Breast epithelium (tissue), 4 donors: Measurements from ENCODE around the gene HOXD9. TPM values are rescaled to one million over a fixed set of nuclear protein-coding genes. Genes with fewer than 3 reads are reported as not detected.

Experiments used
- DNase-seq, 2 donors: peaks; one replicate each; pipeline ENCODE4 v3.0.0-alpha.2; 2019; ENCODE audit warnings: low spot score in 2 of 2
- H3K27ac ChIP-seq, 2 donors: fragments of 200-600 bp; sonication (generic) in 1 of 2; one replicate each; pipeline ENCODE4 v1.5.1; 2016 to 2019; ENCODE audit warnings: mild to moderate bottlenecking in 1 of 2
- H3K27me3 ChIP-seq, 2 donors: fragments of 200-600 bp; sonication (generic) in 1 of 2; one replicate each; pipeline versions ENCODE4 v1.5.1 to v1.6.0; 2017 to 2019; ENCODE audit warnings: control low read depth in 1 of 2, mild to moderate bottlenecking in 1 of 2
- H3K36me3 ChIP-seq: fragments of 200-600 bp; one replicate; pipeline ENCODE4 v1.5.1; 2019
- H3K4me1 ChIP-seq, 2 donors: fragments of 200-600 bp; sonication (generic); one replicate each; pipeline ENCODE4 v1.5.1; 2016 to 2019; ENCODE audit warnings: control low read depth in 1 of 2
- H3K4me3 ChIP-seq, 3 donors: fragments of 200-600 bp; sonication (generic); 1 replicate in 2 of 3; 2 replicates in 1 of 3; pipeline ENCODE4 v1.5.1; 2016 to 2019; ENCODE audit warnings: mild to moderate bottlenecking in 3 of 3, moderate library complexity in 2 of 3
- H3K9me3 ChIP-seq, 2 donors: fragments of 200-600 bp; sonication (generic) in 1 of 2; one replicate each; pipeline ENCODE4 v1.5.1; 2016 to 2019; ENCODE audit warnings: control low read depth in 1 of 2
- POLR2A ChIP-seq: fragments of 450-650 bp; IDR thresholded peaks from one replicate; pipeline ENCODE4 v1.6.1; 2016; ENCODE audit warnings: antibody characterized with exemption, mild to moderate bottlenecking, moderate library complexity
- POLR2AphosphoS5 ChIP-seq, 3 donors: sonication (generic); formaldehyde crosslinking; IDR thresholded peaks; one replicate each; pipeline ENCODE4 v1.6.1; 2017; ENCODE audit warnings: antibody characterized with exemption in 3 of 3
- intact Hi-C: fragments of 100-400 bp; cut with DNase I; formaldehyde crosslinking; loops from one replicate; pipeline ENCODE4 v1.15.1; 2023; ENCODE audit warnings: low total_unique reads
- total RNA-seq, 3 donors: library from RNA; depleted of rRNA; stranded (reverse); fragments of >200 nt; gene quantifications; one replicate each; pipeline ENCODE4 v1.1.0, GENCODE V29; 2016
- TF ChIP-seq, protein P1 (sequence below), 3 donors: fragments of 450-650 bp; IDR thresholded peaks; one replicate each; pipeline ENCODE4 v1.5.1; 2016 to 2017; ENCODE audit warnings: antibody characterized with exemption in 3 of 3, mild to moderate bottlenecking in 3 of 3, moderate library complexity in 3 of 3

The HOXD9 gene
- total RNA-seq, 3 donors from 2014 or later: 2.4 to 17.0 (median 2.8) TPM

DNA sequence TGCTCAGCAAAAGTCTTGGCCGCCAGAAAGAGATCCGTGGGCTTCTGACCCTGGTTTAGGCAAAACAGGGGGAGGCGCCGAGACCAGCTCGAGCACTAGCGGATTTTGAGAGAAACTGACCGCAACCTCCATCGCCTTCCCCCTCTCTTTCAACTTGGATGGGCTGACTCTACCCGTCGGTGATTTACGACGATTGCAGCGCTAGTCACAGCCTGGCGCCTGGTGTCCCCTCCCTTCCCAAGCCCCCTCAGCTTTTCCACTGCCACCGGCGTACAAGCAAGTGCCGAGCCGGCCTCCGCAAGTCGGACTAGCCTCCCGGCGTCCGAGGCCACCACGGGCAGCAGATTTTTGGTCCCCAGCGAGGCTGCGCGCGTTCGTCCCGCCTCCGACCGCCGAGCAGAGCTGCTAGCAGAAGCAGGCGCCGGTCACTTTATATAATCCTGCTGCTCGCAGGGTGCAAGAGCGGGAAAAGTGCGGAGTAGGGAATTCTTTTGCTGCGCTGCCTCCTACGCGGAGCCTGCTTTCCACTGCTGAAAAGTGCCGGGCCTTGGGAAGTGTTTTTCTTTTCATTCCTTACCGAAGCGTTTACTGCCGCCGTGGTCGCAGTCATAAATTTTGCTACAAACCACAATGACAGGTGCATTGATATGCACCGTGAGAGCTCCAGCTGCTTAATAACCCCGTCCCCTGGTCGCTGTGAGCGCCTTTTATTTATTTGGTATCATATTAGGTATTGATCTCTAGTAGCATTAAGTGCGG is 42.3 kb downstream of the HOXD9 start:
- DNase-seq: no peak
- no peaks in the 10 kb centered on the region for H3K4me1 ChIP-seq
- peak overlapping the region in 1 of 3 donors; percentile 9 for H3K4me3 ChIP-seq
- intact Hi-C loops: loop anchor here (10.0 kb wide), 1 partner anchor 290 kb away; no protein-coding TSS in a partner anchor
- no peaks in the 10 kb centered on the region for H3K36me3 ChIP-seq
- peaks cover 0 to 75% of the 10 kb centered on the region in 2 donors for H3K27me3 ChIP-seq
- H3K9me3 ChIP-seq: no peaks in the 10 kb centered on the region
- TF ChIP-seq POLR2A: no peak
- TF ChIP-seq, protein P1, sequence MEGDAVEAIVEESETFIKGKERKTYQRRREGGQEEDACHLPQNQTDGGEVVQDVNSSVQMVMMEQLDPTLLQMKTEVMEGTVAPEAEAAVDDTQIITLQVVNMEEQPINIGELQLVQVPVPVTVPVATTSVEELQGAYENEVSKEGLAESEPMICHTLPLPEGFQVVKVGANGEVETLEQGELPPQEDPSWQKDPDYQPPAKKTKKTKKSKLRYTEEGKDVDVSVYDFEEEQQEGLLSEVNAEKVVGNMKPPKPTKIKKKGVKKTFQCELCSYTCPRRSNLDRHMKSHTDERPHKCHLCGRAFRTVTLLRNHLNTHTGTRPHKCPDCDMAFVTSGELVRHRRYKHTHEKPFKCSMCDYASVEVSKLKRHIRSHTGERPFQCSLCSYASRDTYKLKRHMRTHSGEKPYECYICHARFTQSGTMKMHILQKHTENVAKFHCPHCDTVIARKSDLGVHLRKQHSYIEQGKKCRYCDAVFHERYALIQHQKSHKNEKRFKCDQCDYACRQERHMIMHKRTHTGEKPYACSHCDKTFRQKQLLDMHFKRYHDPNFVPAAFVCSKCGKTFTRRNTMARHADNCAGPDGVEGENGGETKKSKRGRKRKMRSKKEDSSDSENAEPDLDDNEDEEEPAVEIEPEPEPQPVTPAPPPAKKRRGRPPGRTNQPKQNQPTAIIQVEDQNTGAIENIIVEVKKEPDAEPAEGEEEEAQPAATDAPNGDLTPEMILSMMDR (IDR thresholded peaks at IDR 0.05): no peak
- TF ChIP-seq POLR2AphosphoS5 (IDR thresholded peaks at IDR 0.05): no peak
- no peak overlapping the region for H3K27ac ChIP-seq

DNA sequence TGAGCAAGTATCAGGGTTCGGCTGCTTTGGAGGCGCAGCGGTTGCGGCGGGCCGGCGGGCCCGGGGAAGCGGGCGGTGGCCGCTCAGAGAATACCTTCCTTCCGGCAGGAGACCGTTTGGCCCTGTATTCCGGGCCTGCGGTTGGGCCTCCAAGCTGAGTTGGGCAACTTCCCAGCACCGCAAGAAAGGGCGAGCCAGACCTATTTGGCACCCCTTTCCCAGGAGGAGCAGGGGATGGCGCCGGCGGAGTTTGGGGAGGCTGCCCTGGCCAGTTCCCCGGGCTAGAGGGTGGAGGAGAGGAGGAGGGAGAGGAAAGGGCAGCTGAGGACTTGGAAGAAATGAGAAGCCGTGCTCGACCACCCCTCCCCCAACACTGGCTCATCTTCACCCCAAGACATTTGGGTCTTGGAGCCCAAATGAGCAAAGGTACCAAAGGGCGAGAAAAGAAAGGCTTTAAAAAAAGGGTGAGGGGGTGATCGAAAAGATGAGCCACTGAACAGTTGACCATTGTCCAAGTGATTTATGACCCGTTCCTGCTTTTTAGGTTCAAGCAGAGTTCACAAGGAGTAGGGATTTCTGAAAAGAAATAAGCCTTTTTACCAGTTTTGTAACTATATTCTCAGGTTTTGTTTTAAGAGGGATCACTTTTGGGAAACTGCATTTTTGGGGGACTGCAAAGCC is 43.0 kb downstream of the HOXD9 start:
- TF ChIP-seq POLR2AphosphoS5 (IDR thresholded peaks at IDR 0.05) (no peak), POLR2A (no peak)
- TF ChIP-seq, protein P1 (IDR thresholded peaks at IDR 0.05): no peak
- Histone ChIP-seq H3K27ac (no peak overlapping the region), H3K36me3 (no peaks in the 10 kb centered on the region), H3K27me3 (peaks cover 0 to 71% of the 10 kb centered on the region in 2 donors), H3K9me3 (no peaks in the 10 kb centered on the region), H3K4me3 (peak overlapping the region in 1 of 3 donors; percentile 9), H3K4me1 (no peaks in the 10 kb centered on the region)
- DNase-seq: no peak
- intact Hi-C loops: loop anchor here (10.0 kb wide), 1 partner anchor 289 kb away; no protein-coding TSS in a partner anchor

DNA sequence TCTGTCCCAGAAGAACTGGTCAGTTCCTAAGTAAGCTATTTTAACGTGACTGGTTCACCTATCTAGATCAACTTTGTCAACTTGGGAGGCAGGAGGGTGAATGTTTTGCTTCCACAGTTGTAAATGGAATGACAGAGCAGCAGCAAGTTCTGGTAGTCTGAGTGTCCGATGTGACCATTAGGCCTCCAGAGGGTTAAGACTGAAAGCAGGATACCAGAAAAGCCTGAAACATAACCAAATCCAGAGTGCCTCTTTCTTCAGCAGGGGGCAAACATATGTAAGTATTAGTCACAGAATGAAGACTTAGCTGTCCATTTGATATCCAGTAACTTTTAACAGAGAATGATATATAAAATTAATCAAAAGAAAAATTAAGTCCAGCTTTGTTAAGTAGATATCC is 43.8 kb downstream of the HOXD9 start:
- no peaks in the 10 kb centered on the region for H3K36me3 ChIP-seq
- no peak for TF ChIP-seq POLR2A
- TF ChIP-seq, protein P1 (IDR thresholded peaks at IDR 0.05): no peak
- no peak for TF ChIP-seq POLR2AphosphoS5 (IDR thresholded peaks at IDR 0.05)
- H3K27me3 ChIP-seq: peaks cover 0 to 69% of the 10 kb centered on the region in 2 donors
- DNase-seq: no peak
- H3K9me3 ChIP-seq: no peaks in the 10 kb centered on the region
- no peak overlapping the region for H3K4me3 ChIP-seq
- H3K27ac ChIP-seq: no peak overlapping the region
- intact Hi-C loops: loop anchor here (10.0 kb wide), 1 partner anchor 289 kb away; no protein-coding TSS in a partner anchor
- H3K4me1 ChIP-seq: no peaks in the 10 kb centered on the region

DNA sequence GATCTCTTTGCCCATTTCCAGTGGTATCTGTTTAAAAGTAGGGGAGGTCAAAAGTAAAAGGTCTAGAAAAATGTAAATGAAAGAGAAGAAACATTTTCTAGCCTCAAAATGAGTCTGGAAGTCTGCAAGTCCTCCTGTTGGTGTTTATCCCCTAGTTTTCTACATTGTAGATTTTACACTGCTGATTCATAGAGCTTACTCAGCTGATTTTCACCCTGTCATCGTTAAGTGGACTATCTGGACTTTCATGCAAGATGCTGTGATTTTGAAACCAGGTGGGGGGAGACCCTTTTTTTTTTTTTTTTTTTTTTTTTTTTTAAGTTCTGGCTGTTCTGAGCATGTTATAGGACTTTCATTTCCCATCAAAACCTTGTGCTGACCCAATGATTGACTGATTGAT is 44.9 kb downstream of the HOXD9 start:
- no peak for DNase-seq
- Histone ChIP-seq H3K36me3 (no peaks in the 10 kb centered on the region), H3K27me3 (peaks cover 0 to 71% of the 10 kb centered on the region in 2 donors), H3K9me3 (no peaks in the 10 kb centered on the region), H3K27ac (no peak overlapping the region), H3K4me1 (no peaks in the 10 kb centered on the region), H3K4me3 (no peak overlapping the region)
- intact Hi-C loops: loop anchor here (10.0 kb wide), 1 partner anchor 287 kb away; no protein-coding TSS in a partner anchor
- TF ChIP-seq POLR2AphosphoS5 (IDR thresholded peaks at IDR 0.05): no peak
- TF ChIP-seq, protein P1 (IDR thresholded peaks at IDR 0.05): no peak
- no peak for TF ChIP-seq POLR2A

DNA sequence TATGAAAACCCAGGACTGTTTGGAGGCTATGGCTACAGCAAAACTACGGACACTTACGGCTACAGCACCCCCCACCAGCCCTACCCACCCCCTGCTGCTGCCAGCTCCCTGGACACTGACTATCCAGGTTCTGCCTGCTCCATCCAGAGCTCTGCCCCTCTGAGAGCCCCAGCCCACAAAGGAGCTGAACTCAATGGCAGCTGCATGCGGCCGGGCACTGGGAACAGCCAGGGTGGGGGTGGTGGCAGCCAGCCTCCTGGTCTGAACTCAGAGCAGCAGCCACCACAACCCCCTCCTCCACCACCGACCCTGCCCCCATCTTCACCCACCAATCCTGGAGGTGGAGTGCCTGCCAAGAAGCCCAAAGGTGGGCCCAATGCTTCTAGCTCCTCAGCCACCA is 46.7 kb downstream of the HOXD9 start:
- TF ChIP-seq, protein P1 (IDR thresholded peaks at IDR 0.05): no peak
- TF ChIP-seq POLR2AphosphoS5 (IDR thresholded peaks at IDR 0.05): no peak
- TF ChIP-seq POLR2A: no peak
- peaks cover 0 to 71% of the 10 kb centered on the region in 2 donors for H3K27me3 ChIP-seq
- no peaks in the 10 kb centered on the region for H3K9me3 ChIP-seq
- intact Hi-C loops: loop anchor here (10.0 kb wide), 1 partner anchor 286 kb away; no protein-coding TSS in a partner anchor
- H3K4me1 ChIP-seq: no peaks in the 10 kb centered on the region
- H3K4me3 ChIP-seq: no peak overlapping the region
- no peaks in the 10 kb centered on the region for H3K36me3 ChIP-seq
- no peak overlapping the region for H3K27ac ChIP-seq
- no peak for DNase-seq
